HG03457 (cell line): ENCODE measurements around the gene NT5DC2.

Source experiments
- ATAC-seq: cut with Tn5 transposase; IDR thresholded peaks from one replicate; pipeline ENCODE4 v1.9.1; 2021; ENCODE audit warnings: moderate number of reproducible peaks; ENCODE audit not compliant: unreplicated experiment

The NT5DC2 gene

GRCh38 chr3:52490035-52490938, 43.4 kb downstream of the NT5DC2 start:
- no peak for ATAC-seq

- no peak for ATAC-seq
Measured at GRCh38 chr3:52489453-52489852, 44.2 kb downstream of the NT5DC2 start.

DNA sequence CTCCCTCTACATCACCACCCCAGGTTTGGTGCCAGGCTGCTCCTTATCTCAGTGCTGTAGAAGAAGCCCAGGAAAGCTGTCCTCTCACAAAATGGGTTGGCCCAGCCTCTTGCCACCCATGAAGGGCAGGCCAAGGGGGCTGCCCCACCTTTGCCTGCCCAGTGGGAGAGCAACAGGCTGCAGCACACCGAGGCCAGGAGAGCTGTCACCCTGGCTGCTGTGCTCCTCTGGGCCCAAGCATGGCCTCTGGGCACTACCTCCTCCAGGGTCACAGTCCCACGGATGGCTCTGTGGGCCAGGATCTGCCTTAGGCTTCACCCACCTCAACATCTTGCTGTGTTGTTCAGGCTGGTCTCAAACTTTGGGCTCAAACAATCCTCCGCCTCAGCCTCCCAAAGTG, 44.9 kb downstream of the NT5DC2 start:
- ATAC-seq: no peak

GRCh38 chr3:52487788-52488691, 45.6 kb downstream of the NT5DC2 start:
- ATAC-seq: no peak

DNA sequence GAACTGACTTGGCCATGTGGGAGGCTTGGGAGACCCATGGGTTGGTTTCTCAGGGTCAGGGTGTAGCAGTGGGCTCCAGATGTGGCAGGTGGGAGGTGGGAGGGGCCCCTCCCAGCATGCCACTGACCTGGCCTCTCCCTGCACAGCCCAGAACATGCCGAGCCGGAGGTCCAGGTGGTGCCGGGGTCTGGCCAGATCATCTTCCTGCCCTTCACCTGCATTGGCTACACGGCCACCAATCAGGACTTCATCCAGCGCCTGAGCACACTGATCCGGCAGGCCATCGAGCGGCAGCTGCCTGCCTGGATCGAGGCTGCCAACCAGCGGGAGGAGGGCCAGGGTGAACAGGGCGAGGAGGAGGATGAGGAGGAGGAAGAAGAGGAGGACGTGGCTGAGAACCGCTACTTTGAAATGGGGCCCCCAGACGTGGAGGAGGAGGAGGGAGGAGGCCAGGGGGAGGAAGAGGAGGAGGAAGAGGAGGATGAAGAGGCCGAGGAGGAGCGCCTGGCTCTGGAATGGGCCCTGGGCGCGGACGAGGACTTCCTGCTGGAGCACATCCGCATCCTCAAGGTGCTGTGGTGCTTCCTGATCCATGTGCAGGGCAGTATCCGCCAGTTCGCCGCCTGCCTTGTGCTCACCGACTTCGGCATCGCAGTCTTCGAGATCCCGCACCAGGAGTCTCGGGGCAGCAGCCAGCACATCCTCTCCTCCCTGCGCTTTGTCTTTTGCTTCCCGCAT, 46.4 kb downstream of the NT5DC2 start:
- no peak for ATAC-seq

DNA sequence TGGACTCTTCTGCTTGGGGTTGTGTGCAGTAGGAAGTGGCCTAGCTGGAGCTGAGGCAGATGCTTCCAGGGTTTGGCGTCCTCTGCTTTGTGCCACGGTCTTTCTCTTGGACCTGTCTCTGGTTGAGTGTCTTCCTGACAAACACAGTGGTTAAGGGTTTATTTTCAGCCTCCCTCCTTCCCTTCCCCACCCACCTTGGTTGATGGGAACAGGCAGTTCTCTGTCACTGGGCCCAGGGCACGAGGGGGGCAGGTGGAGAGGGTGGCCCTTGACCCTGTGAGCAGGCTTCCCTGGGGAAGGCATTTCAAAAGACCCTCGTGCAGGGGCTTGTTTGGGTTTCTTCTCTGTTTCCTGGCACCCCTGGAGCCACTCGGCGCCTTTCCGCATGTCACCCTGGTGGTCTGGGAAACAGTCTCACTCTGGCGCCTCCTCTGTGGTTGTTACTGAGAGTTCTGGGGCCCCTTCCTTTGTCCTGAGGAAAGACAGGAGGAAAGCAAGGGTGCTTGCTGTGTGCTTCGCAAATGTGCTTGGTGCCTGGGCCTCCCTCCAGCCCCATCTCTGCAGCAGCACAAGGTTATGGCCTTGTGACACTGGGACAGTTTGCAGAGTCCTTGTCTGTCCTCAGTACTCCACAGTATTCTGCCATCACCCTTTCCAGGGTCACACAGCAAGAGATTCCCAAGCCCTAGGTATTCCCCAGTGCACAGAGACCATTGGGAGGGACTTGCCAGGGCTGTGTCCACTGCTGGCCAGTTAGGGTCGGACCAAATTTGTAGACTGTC, 48.8 kb downstream of the NT5DC2 start:
- no peak for ATAC-seq

DNA sequence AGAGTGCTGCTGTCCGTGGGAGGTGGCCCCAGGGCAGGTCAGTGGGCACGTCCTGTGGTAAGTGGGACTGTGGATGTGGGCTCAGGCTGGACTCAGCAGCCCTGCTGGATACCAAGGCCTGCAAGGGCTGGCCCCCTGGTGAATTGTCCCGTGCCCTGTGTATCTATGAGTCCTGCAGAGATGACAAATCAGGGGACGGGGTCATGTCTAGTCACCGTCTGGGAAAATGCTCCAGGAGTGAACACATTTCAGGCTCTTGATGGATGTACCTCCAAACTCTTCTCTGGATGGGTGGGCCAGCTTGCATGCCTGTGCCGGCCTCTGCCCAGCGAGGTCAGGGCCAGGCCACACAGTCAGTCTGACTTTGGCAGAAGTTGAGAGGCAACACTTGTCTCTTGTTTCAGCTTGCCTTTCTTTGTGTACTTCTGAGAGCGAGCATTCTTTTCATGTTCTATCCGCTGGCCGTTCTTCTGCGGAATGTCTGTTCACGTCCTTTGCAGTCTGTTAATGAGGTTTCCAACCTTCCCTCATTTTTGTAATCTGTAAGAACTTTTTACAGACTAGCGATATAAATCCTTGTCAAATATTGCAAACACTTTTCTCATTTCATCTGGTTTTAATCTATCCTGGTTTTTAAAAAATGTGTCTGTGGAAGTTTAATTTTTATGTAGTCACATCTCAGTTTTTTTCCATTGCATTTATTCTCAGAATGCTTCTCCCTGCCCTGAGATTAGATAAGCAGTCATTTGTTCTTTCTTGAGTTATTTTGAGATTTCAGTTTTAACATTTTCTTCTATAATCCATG, 49.9 kb downstream of the NT5DC2 start:
- ATAC-seq: no peak

DNA sequence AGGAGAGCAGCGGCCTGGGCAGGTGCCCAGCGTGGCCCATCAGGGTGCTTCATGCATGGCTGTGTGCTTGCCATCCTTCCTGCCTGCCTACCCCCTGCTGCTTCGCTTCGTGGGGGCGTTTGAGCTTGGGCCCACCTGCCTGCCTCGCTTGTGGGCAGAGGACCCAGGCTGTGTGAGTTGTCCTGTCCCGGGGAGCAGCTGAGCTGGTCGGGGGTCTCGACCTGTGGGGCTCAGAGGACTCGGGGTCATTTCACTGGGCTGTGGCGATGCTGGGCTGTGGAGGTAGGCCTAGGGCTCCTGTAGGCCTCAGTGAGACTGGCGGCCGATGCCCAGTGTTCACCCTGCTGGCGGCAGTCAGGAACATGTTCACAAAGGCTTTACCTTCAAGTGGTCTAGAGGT, 50.6 kb downstream of the NT5DC2 start:
- ATAC-seq: no peak

DNA sequence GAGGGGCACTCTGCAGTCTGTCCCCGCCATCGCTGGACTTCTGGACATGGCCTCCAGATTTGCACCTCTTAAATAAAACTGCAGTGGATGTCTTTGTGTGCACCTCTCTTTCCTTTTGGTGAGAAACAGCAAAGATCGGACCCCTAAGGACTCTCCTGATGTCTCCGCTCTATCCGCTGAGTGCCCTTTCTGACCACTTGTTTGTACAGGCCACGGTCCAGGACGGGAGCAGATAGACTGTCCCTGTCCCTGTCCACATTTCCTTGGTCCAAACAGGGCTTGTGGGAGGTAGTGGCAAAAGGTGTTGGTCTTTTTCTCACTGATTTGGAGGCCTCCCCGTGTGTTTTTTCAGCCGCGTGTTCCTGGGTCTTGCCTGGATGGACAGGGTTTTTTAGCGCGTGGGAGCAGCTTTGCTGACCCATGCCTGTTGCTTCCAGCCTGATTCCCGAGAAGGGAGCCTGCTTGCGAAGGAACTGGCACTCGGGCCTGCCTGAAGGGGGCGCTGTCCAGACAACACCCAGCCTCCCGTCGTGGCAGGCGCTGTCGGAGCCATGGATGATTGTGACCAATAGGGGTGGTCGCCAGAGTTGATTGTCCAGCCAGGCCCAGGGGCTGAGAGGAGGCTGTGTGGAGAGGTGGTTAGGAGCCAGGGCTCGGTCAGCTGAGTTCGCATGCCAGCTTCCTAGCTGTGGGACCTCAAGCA, 51.7 kb downstream of the NT5DC2 start:
- no peak for ATAC-seq

DNA sequence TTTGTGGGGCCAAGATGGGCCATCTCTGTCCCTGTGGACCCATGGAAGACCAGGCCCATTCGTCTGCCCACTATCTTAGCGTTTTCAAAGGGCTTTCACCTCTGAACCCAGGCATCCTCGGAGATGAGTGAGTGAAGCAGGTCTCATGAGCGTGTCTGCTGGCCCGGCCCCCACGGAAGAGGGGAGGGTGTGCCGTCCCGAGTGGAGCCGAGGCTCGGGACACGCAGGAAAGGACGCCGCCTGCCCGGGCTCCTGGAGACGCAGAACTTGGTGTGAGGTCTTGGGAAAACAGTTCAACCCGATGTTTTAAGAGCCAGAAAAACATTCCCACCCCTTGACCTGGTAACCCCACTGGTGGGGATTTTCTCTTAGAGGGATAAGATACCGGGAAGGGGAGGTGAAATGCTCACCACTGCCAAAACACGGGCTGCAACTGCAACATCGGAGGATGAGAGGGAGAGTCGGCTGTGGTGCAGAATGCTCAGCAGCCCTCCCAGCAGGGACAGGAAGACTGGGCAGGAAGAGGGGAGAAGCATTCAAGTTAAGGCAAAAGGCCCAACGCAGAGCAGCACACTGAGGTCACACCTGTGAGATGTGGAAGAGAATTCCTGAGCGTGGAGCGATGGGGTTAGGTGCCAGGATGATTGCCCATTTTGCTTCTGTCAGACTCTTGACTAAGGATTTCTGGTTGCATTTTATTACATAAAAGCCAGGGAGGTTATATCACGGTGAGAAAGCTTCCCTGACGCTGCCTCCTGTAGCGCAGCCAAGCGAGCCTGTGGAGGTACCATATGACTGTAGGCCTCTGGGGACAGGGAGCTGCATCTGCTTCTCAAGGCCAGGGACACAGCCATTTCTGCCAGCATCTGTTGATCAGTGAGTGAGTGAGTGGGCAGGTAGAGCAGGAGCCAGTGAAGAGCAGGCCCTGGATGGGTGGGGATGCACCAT, 52.6 kb downstream of the NT5DC2 start:
- no peak for ATAC-seq

- ATAC-seq: no peak
Measured at GRCh38 chr3:52479877-52480575, 53.6 kb downstream of the NT5DC2 start.

DNA sequence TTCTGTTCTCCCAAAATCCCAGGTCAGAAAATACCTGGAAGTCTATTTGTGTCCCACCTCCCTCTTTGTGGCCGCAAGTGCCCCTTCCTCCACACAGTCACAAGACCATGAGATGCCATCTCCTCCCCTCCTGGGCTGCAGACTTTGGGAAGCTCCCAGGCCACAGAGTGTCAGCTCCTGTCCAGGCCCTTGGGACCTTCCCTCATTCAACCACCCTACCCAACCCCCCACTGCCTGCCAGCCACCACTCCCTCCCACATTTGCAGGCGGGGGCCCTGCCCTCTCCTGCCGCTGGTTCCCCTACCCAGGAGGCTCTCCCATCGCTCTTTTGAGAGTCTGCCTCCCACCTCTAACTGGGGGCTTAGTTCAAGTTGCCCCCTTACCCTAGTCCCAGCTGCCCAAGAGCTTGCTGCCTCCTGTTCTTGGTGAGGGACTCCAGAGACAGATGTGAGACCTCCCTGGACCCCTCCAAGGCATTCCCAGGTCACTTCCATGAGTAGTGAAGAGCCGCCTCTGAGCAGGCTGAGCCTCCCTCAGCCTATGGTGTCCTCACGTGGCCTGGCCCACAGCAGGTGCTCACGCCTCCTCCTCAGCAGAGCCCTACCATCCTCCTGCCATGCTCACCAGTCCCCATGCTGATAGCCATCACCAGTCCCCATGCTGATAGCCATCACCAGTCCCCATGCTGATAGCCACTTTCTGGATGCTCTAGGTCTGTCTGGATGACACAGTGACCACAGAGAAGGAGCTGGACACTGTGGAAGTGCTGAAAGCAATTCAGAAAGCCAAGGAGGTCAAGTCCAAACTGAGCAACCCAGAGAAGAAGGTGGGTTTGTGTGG, 54.4 kb downstream of the NT5DC2 start:
- no peak for ATAC-seq

GRCh38 chr3:52477796-52478095, 55.9 kb downstream of the NT5DC2 start:
- ATAC-seq: no peak

- no peak for ATAC-seq
Measured at GRCh38 chr3:52477076-52477795, 56.4 kb downstream of the NT5DC2 start.
